ENCODE measurements around the gene PKP3.

The PKP3 gene

DNA sequence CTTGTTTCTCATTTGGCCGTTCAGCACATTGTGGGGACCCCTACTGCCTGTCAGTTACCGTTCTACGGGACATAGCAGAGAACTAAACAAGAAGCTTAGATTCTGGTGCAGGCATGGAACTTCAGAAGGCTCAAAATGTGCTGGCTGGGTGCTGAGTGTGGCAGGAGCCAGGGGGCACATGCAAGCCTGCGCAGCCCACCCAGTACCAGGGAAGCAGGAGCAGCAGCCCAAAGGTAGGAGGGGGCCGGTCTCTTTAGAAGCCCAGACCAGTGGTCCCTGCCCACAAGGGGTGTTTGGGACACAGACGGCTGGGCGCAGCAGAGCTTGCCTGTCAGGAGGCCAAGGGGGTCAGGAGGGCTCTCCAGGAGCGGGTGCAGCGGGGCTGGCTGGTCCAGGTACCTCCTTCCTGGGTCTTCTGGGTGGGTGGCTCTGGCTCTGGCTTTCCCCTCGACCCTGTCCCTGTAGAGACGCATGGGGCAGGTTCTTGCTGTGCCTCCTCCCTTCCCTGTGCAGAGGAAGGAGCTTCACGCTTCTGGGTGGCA is 58.3 kb downstream of the PKP3 start:
- TF ChIP-seq ZFX (IDR thresholded peaks at IDR 0.05), result no peak
- TF ChIP-seq, protein P1, sequence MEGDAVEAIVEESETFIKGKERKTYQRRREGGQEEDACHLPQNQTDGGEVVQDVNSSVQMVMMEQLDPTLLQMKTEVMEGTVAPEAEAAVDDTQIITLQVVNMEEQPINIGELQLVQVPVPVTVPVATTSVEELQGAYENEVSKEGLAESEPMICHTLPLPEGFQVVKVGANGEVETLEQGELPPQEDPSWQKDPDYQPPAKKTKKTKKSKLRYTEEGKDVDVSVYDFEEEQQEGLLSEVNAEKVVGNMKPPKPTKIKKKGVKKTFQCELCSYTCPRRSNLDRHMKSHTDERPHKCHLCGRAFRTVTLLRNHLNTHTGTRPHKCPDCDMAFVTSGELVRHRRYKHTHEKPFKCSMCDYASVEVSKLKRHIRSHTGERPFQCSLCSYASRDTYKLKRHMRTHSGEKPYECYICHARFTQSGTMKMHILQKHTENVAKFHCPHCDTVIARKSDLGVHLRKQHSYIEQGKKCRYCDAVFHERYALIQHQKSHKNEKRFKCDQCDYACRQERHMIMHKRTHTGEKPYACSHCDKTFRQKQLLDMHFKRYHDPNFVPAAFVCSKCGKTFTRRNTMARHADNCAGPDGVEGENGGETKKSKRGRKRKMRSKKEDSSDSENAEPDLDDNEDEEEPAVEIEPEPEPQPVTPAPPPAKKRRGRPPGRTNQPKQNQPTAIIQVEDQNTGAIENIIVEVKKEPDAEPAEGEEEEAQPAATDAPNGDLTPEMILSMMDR (conservative IDR thresholded peaks at IDR 0.05), result no peak
- H3K27ac ChIP-seq, result no peak overlapping the region

DNA sequence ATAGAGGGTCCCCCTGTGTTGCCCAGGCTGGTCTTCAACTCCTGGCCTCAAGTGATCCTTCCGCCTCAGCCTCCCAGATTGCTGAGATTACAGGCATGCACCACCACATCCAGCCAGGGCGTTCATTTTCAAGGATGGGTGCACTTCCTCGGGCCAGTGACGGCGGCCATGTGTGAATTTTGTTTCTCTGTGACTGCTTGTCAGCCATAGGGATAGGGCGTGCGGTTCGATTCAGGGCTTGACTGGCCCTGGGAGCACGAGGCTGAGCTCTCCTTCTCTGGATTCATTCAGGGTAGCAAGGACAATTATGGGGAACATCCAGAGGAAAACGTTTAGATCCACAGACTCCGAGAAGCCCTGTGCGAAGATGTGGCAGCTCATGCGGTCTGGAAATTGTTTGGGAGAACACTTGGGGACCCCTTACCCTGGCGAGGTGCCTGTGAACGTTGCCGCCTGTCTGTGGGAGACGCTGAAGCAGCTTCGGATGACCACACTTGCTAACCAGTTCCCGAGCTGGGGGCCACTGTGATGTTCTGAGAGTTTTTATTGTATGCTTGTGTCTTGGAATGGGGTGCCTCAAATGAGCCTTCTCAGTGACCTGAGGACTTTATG is 59.0 kb downstream of the PKP3 start:
- TF ChIP-seq, protein P1 (conservative IDR thresholded peaks at IDR 0.05), result no peak
- no peak for TF ChIP-seq ZFX (IDR thresholded peaks at IDR 0.05)
- no peak overlapping the region for H3K27ac ChIP-seq

DNA sequence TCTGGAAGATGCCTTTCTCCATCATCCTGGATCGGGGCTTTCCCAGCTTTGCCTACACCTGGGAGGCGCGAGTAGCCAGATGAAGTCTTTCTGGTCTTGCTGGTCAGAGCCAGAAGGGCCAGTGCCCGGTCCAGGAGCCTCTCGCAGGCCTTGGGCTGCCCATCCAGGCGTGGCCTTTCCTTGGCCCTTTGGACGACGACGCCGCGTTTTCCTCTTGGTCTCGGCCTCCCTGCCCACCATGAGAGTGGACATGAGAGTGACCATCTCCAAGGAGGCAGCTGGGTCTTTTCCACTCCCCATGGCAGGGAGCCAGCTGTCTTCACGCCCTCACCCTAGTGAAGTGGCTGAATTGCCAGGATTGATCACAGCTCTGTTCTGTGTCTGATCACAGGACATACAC is 59.6 kb downstream of the PKP3 start:
- no peak overlapping the region for H3K27ac ChIP-seq
- no peak for TF ChIP-seq ZFX (IDR thresholded peaks at IDR 0.05)
- TF ChIP-seq, protein P1 (conservative IDR thresholded peaks at IDR 0.05), result no peak

DNA sequence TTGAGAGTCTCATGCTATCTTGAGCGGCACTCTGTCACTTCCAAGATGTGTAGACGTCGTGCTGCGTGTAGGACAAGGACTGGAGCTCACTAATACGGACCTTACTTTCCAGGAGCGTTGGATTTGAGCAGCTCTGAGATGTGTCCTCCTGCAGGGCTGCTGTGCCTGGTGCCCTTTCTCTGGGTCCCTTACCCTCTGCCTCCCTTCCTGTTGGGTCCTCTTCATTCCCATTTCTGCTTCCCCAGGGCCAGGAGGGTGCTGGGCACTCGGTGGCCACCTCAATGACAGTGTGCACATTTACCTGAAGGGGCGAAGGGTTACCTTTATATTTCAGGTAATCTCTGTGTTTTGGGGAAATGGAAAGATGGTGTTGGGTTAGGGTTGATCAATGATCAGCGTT is 60.0 kb downstream of the PKP3 start:
- no peak for TF ChIP-seq ZFX (IDR thresholded peaks at IDR 0.05)
- TF ChIP-seq, protein P1 (conservative IDR thresholded peaks at IDR 0.05), result no peak
- no peak overlapping the region for H3K27ac ChIP-seq
